Measurements from ENCODE around the gene ACACA.

Gene ACACA

GRCh38 chr17:37117373-37118142 is 289.1 kb downstream of the ACACA start:
- Histone ChIP-seq H3K4me1 (ENCODE audit: control insufficient read depth in 5 of 5, insufficient read depth in 5 of 5, low read length in 5 of 5) (peaks cover 0 to 6% (median 2%) of the 10 kb centered on the region in 5 donors), H3K27me3 (ENCODE audit: control insufficient read depth in 5 of 5, insufficient read depth in 4 of 5, low read length in 5 of 5) (no peaks in the 10 kb centered on the region), H3K4me3 (ENCODE audit: low read depth in 1 of 5, low read length in 5 of 5) (no peak overlapping the region), H3K9ac (ENCODE audit: low read length in 5 of 5) (no peak overlapping the region), H3K9me3 (ENCODE audit: control insufficient read depth in 5 of 5, low read length in 5 of 5) (no peaks in the 10 kb centered on the region), H3K36me3 (ENCODE audit: control insufficient read depth in 5 of 5, insufficient read depth in 5 of 5, low read length in 5 of 5) (peaks cover 17 to 45% (median 39%) of the 10 kb centered on the region in 5 donors), H3K27ac (ENCODE audit: low read depth, low read length) (no peak overlapping the region)

- peaks cover 0 to 6% (median 2%) of the 10 kb centered on the region in 5 donors for H3K4me1 ChIP-seq (ENCODE audit: control insufficient read depth in 5 of 5, insufficient read depth in 5 of 5, low read length in 5 of 5)
- no peak overlapping the region for H3K9ac ChIP-seq (ENCODE audit: low read length in 5 of 5)
- no peaks in the 10 kb centered on the region for H3K9me3 ChIP-seq (ENCODE audit: control insufficient read depth in 5 of 5, low read length in 5 of 5)
- no peaks in the 10 kb centered on the region for H3K27me3 ChIP-seq (ENCODE audit: control insufficient read depth in 5 of 5, insufficient read depth in 4 of 5, low read length in 5 of 5)
- no peak overlapping the region for H3K27ac ChIP-seq (ENCODE audit: low read depth, low read length)
- no peak overlapping the region for H3K4me3 ChIP-seq (ENCODE audit: low read depth in 1 of 5, low read length in 5 of 5)
- H3K36me3 ChIP-seq (ENCODE audit: control insufficient read depth in 5 of 5, insufficient read depth in 5 of 5, low read length in 5 of 5), result peaks cover 20 to 45% (median 38%) of the 10 kb centered on the region in 5 donors
These were observed 289.9 kb downstream of the ACACA start for GRCh38 chr17:37116671-37117185.

GRCh38 chr17:37111329-37111728 is 295.3 kb downstream of the ACACA start:
- H3K27ac ChIP-seq (ENCODE audit: low read depth, low read length), result no peak overlapping the region

GRCh38 chr17:37110746-37111145 is 295.9 kb downstream of the ACACA start:
- Histone ChIP-seq H3K9ac (ENCODE audit: low read length in 5 of 5) (no peak overlapping the region), H3K9me3 (ENCODE audit: control insufficient read depth in 5 of 5, low read length in 5 of 5) (no peaks in the 10 kb centered on the region), H3K4me1 (ENCODE audit: control insufficient read depth in 5 of 5, insufficient read depth in 5 of 5, low read length in 5 of 5) (peaks cover 0 to 5% (median 0%) of the 10 kb centered on the region in 5 donors), H3K4me3 (ENCODE audit: low read depth in 1 of 5, low read length in 5 of 5) (no peak overlapping the region), H3K36me3 (ENCODE audit: control insufficient read depth in 5 of 5, insufficient read depth in 5 of 5, low read length in 5 of 5) (peaks cover 31 to 69% (median 44%) of the 10 kb centered on the region in 5 donors), H3K27me3 (ENCODE audit: control insufficient read depth in 5 of 5, insufficient read depth in 4 of 5, low read length in 5 of 5) (no peaks in the 10 kb centered on the region), H3K27ac (ENCODE audit: low read depth, low read length) (no peak overlapping the region)

More at GRCh38 chr17:37111329-37111728, 295.3 kb downstream of the ACACA start:
- Histone ChIP-seq H3K9ac (ENCODE audit: low read length in 5 of 5) (no peak overlapping the region), H3K36me3 (ENCODE audit: control insufficient read depth in 5 of 5, insufficient read depth in 5 of 5, low read length in 5 of 5) (peaks cover 31 to 68% (median 49%) of the 10 kb centered on the region in 5 donors), H3K27me3 (ENCODE audit: control insufficient read depth in 5 of 5, insufficient read depth in 4 of 5, low read length in 5 of 5) (no peaks in the 10 kb centered on the region), H3K9me3 (ENCODE audit: control insufficient read depth in 5 of 5, low read length in 5 of 5) (no peaks in the 10 kb centered on the region), H3K4me3 (ENCODE audit: low read depth in 1 of 5, low read length in 5 of 5) (no peak overlapping the region), H3K4me1 (ENCODE audit: control insufficient read depth in 5 of 5, insufficient read depth in 5 of 5, low read length in 5 of 5) (peaks cover 0 to 5% (median 0%) of the 10 kb centered on the region in 5 donors)

- Histone ChIP-seq H3K27ac (ENCODE audit: low read depth, low read length) (no peak overlapping the region), H3K36me3 (ENCODE audit: control insufficient read depth in 5 of 5, insufficient read depth in 5 of 5, low read length in 5 of 5) (peaks cover 31 to 69% (median 44%) of the 10 kb centered on the region in 5 donors), H3K27me3 (ENCODE audit: control insufficient read depth in 5 of 5, insufficient read depth in 4 of 5, low read length in 5 of 5) (no peaks in the 10 kb centered on the region), H3K9me3 (ENCODE audit: control insufficient read depth in 5 of 5, low read length in 5 of 5) (no peaks in the 10 kb centered on the region), H3K4me1 (ENCODE audit: control insufficient read depth in 5 of 5, insufficient read depth in 5 of 5, low read length in 5 of 5) (peaks cover 0 to 5% (median 0%) of the 10 kb centered on the region in 5 donors), H3K4me3 (ENCODE audit: low read depth in 1 of 5, low read length in 5 of 5) (no peak overlapping the region), H3K9ac (ENCODE audit: low read length in 5 of 5) (no peak overlapping the region)
These were observed 296.6 kb downstream of the ACACA start for GRCh38 chr17:37109731-37110710.

GRCh38 chr17:37109106-37109505 is 297.5 kb downstream of the ACACA start:
- H3K36me3 ChIP-seq (ENCODE audit: control insufficient read depth in 5 of 5, insufficient read depth in 5 of 5, low read length in 5 of 5), result peaks cover 31 to 77% (median 50%) of the 10 kb centered on the region in 5 donors

GRCh38 chr17:37107406-37108083 is 299.1 kb downstream of the ACACA start:
- Histone ChIP-seq H3K9ac (ENCODE audit: low read length in 5 of 5) (no peak overlapping the region), H3K36me3 (ENCODE audit: control insufficient read depth in 5 of 5, insufficient read depth in 5 of 5, low read length in 5 of 5) (peaks cover 30 to 79% (median 45%) of the 10 kb centered on the region in 5 donors), H3K27ac (ENCODE audit: low read depth, low read length) (no peak overlapping the region)

More at GRCh38 chr17:37109106-37109505, 297.5 kb downstream of the ACACA start:
- Histone ChIP-seq H3K4me1 (ENCODE audit: control insufficient read depth in 5 of 5, insufficient read depth in 5 of 5, low read length in 5 of 5) (peaks cover 0 to 5% (median 0%) of the 10 kb centered on the region in 5 donors), H3K27me3 (ENCODE audit: control insufficient read depth in 5 of 5, insufficient read depth in 4 of 5, low read length in 5 of 5) (no peaks in the 10 kb centered on the region), H3K4me3 (ENCODE audit: low read depth in 1 of 5, low read length in 5 of 5) (no peak overlapping the region), H3K9me3 (ENCODE audit: control insufficient read depth in 5 of 5, low read length in 5 of 5) (no peaks in the 10 kb centered on the region), H3K9ac (ENCODE audit: low read length in 5 of 5) (no peak overlapping the region), H3K27ac (ENCODE audit: low read depth, low read length) (no peak overlapping the region)

GRCh38 chr17:37106049-37106448 is 300.6 kb downstream of the ACACA start:
- H3K4me3 ChIP-seq (ENCODE audit: low read depth in 1 of 5, low read length in 5 of 5), result no peak overlapping the region
- H3K27me3 ChIP-seq (ENCODE audit: control insufficient read depth in 5 of 5, insufficient read depth in 4 of 5, low read length in 5 of 5), result no peaks in the 10 kb centered on the region
- H3K36me3 ChIP-seq (ENCODE audit: control insufficient read depth in 5 of 5, insufficient read depth in 5 of 5, low read length in 5 of 5), result peaks cover 25 to 75% (median 42%) of the 10 kb centered on the region in 5 donors
- no peak overlapping the region for H3K27ac ChIP-seq (ENCODE audit: low read depth, low read length)
- no peak overlapping the region for H3K9ac ChIP-seq (ENCODE audit: low read length in 5 of 5)
- H3K4me1 ChIP-seq (ENCODE audit: control insufficient read depth in 5 of 5, insufficient read depth in 5 of 5, low read length in 5 of 5), result peaks cover 0 to 5% (median 0%) of the 10 kb centered on the region in 5 donors
- H3K9me3 ChIP-seq (ENCODE audit: control insufficient read depth in 5 of 5, low read length in 5 of 5), result no peaks in the 10 kb centered on the region

More at GRCh38 chr17:37107406-37108083, 299.1 kb downstream of the ACACA start:
- no peaks in the 10 kb centered on the region for H3K9me3 ChIP-seq (ENCODE audit: control insufficient read depth in 5 of 5, low read length in 5 of 5)
- no peak overlapping the region for H3K4me3 ChIP-seq (ENCODE audit: low read depth in 1 of 5, low read length in 5 of 5)
- peaks cover 0 to 5% (median 0%) of the 10 kb centered on the region in 5 donors for H3K4me1 ChIP-seq (ENCODE audit: control insufficient read depth in 5 of 5, insufficient read depth in 5 of 5, low read length in 5 of 5)
- no peaks in the 10 kb centered on the region for H3K27me3 ChIP-seq (ENCODE audit: control insufficient read depth in 5 of 5, insufficient read depth in 4 of 5, low read length in 5 of 5)

GRCh38 chr17:37103231-37103630 is 303.4 kb downstream of the ACACA start:
- H3K9ac ChIP-seq (ENCODE audit: low read length in 5 of 5), result no peak overlapping the region
- H3K36me3 ChIP-seq (ENCODE audit: control insufficient read depth in 5 of 5, insufficient read depth in 5 of 5, low read length in 5 of 5), result peaks cover 18 to 57% (median 23%) of the 10 kb centered on the region in 5 donors
- no peak overlapping the region for H3K4me3 ChIP-seq (ENCODE audit: low read depth in 1 of 5, low read length in 5 of 5)
- H3K4me1 ChIP-seq (ENCODE audit: control insufficient read depth in 5 of 5, insufficient read depth in 5 of 5, low read length in 5 of 5), result peaks cover 0 to 5% (median 0%) of the 10 kb centered on the region in 5 donors
- H3K27ac ChIP-seq (ENCODE audit: low read depth, low read length), result no peak overlapping the region
- H3K9me3 ChIP-seq (ENCODE audit: control insufficient read depth in 5 of 5, low read length in 5 of 5), result no peaks in the 10 kb centered on the region
- no peaks in the 10 kb centered on the region for H3K27me3 ChIP-seq (ENCODE audit: control insufficient read depth in 5 of 5, insufficient read depth in 4 of 5, low read length in 5 of 5)
